ENCODE data around the gene ZNF593. TPM values are rescaled to one million over a fixed set of nuclear protein-coding genes. Genes with fewer than 3 reads are reported as not detected.
A peak's percentile ranks its signal among the peaks of the same experiment; 100 is the strongest.

ZNF593 gene
- total RNA-seq, 4 donors from 2014 or later, result 18.7 to 27.2 (median 26.9) TPM; not detected in 1

- in situ Hi-C loops (cut with MboI; ENCODE audit: low pct_ligation_motif_present in 1 of 4, low pct_unique_long_range_greater_than_20kb in 1 of 4, low sequenced_read_pairs in 3 of 4), result loop anchor here in 1 of 4 donors (25.0 kb wide), 1 partner anchor 90 kb away; the partner anchor contains the start of gene SLC30A2
- H3K36me3 ChIP-seq, result no peaks in the 10 kb centered on the region
- intact Hi-C loops (cut with DNase I; ENCODE audit: low total_unique reads), result no loop called here
- peak overlapping the region in 3 of 4 donors; percentile 21 to 49 (median 40) for H3K4me3 ChIP-seq
- peak; percentile 44 for DNase-seq
- peak overlapping the region; percentile 89 to 95 (median 92) for H3K27ac ChIP-seq
- no peaks in the 10 kb centered on the region for H3K27me3 ChIP-seq
- H3K4me1 ChIP-seq, result peaks cover 12 to 67% (median 39%) of the 10 kb centered on the region in 4 donors
- WGBS, 2 donors (ENCODE audit: low coverage in 1 of 2), result 26 to 33% methylated on average over 9 to 13 of the region's 13 CpGs
- no peak for TF ChIP-seq EP300 (IDR thresholded peaks at IDR 0.05; ENCODE audit: low read depth)
- peak; percentile 32 to 69 (median 68) for TF ChIP-seq POLR2AphosphoS5 (IDR thresholded peaks at IDR 0.05)
- TF ChIP-seq POLR2A (IDR thresholded peaks at IDR 0.05), result peak; percentile 61
- TF ChIP-seq, protein P1, sequence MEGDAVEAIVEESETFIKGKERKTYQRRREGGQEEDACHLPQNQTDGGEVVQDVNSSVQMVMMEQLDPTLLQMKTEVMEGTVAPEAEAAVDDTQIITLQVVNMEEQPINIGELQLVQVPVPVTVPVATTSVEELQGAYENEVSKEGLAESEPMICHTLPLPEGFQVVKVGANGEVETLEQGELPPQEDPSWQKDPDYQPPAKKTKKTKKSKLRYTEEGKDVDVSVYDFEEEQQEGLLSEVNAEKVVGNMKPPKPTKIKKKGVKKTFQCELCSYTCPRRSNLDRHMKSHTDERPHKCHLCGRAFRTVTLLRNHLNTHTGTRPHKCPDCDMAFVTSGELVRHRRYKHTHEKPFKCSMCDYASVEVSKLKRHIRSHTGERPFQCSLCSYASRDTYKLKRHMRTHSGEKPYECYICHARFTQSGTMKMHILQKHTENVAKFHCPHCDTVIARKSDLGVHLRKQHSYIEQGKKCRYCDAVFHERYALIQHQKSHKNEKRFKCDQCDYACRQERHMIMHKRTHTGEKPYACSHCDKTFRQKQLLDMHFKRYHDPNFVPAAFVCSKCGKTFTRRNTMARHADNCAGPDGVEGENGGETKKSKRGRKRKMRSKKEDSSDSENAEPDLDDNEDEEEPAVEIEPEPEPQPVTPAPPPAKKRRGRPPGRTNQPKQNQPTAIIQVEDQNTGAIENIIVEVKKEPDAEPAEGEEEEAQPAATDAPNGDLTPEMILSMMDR (IDR thresholded peaks at IDR 0.05), result no peak
- H3K9me3 ChIP-seq, result no peaks in the 10 kb centered on the region
Measured at GRCh38 chr1:26127235-26128163, 42.2 kb upstream of the ZNF593 start.

GRCh38 chr1:26129778-26130177 lies 39.9 kb upstream of the ZNF593 start:
- no peak for TF ChIP-seq EP300 (IDR thresholded peaks at IDR 0.05; ENCODE audit: low read depth)
- TF ChIP-seq, protein P1 (IDR thresholded peaks at IDR 0.05), result no peak
- no peak for TF ChIP-seq POLR2A (IDR thresholded peaks at IDR 0.05)
- WGBS, 2 donors (ENCODE audit: low coverage in 1 of 2), result 93 to 95% methylated on average over 4 of the region's 4 CpGs
- in situ Hi-C loops (cut with MboI; ENCODE audit: low pct_ligation_motif_present in 1 of 4, low pct_unique_long_range_greater_than_20kb in 1 of 4, low sequenced_read_pairs in 3 of 4), result loop anchor here in 1 of 4 donors (25.0 kb wide), 1 partner anchor 92 kb away; the partner anchor contains the start of gene SLC30A2
- no peak for DNase-seq
- intact Hi-C loops (cut with DNase I; ENCODE audit: low total_unique reads), result no loop called here
- Histone ChIP-seq H3K4me3 (no peak overlapping the region), H3K27ac (no peak overlapping the region), H3K36me3 (no peaks in the 10 kb centered on the region), H3K27me3 (no peaks in the 10 kb centered on the region), H3K4me1 (peaks cover 6 to 45% (median 30%) of the 10 kb centered on the region in 4 donors), H3K9me3 (no peaks in the 10 kb centered on the region)

GRCh38 chr1:26130695-26131094 lies 39.0 kb upstream of the ZNF593 start:
- 63 to 67% methylated on average over 1 of the region's 1 CpG for WGBS, 2 donors (ENCODE audit: low coverage in 1 of 2)
- in situ Hi-C loops (cut with MboI; ENCODE audit: low pct_ligation_motif_present in 1 of 4, low pct_unique_long_range_greater_than_20kb in 1 of 4, low sequenced_read_pairs in 3 of 4) (loop anchor here in 1 of 4 donors (25.0 kb wide), 1 partner anchor 93 kb away; the partner anchor contains the start of gene SLC30A2), intact Hi-C loops (cut with DNase I; ENCODE audit: low total_unique reads) (no loop called here)
- TF ChIP-seq, protein P1 (IDR thresholded peaks at IDR 0.05), result no peak
- TF ChIP-seq EP300 (IDR thresholded peaks at IDR 0.05; ENCODE audit: low read depth), result no peak
- no peak for TF ChIP-seq POLR2A (IDR thresholded peaks at IDR 0.05)
- no peak for TF ChIP-seq POLR2AphosphoS5 (IDR thresholded peaks at IDR 0.05)
- H3K27me3 ChIP-seq, result no peaks in the 10 kb centered on the region
- H3K4me3 ChIP-seq, result no peak overlapping the region
- H3K4me1 ChIP-seq, result peaks cover 0 to 35% (median 25%) of the 10 kb centered on the region in 4 donors
- DNase-seq, result no peak
- H3K36me3 ChIP-seq, result no peaks in the 10 kb centered on the region
- no peak overlapping the region for H3K27ac ChIP-seq
- H3K9me3 ChIP-seq, result no peaks in the 10 kb centered on the region

DNA sequence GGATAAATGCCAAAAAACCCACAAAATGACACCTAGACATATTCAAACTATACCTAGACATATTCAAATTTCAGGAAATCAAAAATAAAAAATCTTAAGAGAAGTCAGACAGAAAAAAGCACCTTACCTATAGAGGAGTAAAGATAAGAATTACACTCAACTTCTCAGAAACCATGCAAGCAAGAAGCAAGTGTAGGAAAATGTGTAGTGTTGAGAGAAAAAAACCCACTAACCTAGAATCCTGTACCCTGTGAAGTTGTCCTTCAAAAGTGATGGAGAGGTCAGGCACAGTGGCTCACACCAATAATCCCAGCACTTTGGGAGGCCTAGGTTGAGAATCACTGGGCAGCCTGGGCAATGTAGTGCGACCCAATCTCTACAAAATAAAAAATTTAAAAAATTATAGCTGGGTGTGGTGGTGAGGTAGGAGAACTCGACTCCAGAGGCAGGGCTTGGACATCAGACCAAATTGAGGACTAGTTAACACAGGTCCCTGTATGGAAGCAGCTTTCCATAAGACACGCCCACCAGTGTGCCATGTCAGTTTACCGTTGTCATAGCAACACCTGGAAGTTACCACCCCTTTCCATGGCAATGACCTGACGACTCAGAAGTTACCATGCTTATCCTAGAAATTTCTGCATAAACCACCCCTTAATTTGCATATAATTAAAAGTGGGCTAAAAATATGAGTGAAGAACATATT lies 37.4 kb upstream of the ZNF593 start:
- intact Hi-C loops (cut with DNase I; ENCODE audit: low total_unique reads), result no loop called here

More for the DNA sequence above, 37.4 kb upstream of the ZNF593 start:
- H3K4me1 ChIP-seq, result peaks cover 0 to 21% (median 12%) of the 10 kb centered on the region in 4 donors
- in situ Hi-C loops (cut with MboI; ENCODE audit: low pct_ligation_motif_present in 1 of 4, low pct_unique_long_range_greater_than_20kb in 1 of 4, low sequenced_read_pairs in 3 of 4), result loop anchor here in 1 of 4 donors (25.0 kb wide), 1 partner anchor 95 kb away; the partner anchor contains the start of gene SLC30A2
- TF ChIP-seq, protein P1 (IDR thresholded peaks at IDR 0.05), result no peak
- TF ChIP-seq POLR2A (IDR thresholded peaks at IDR 0.05), result no peak
- no peak for TF ChIP-seq POLR2AphosphoS5 (IDR thresholded peaks at IDR 0.05)
- no peak for TF ChIP-seq EP300 (IDR thresholded peaks at IDR 0.05; ENCODE audit: low read depth)
- no peaks in the 10 kb centered on the region for H3K36me3 ChIP-seq
- H3K4me3 ChIP-seq, result no peak overlapping the region
- no peaks in the 10 kb centered on the region for H3K27me3 ChIP-seq
- H3K27ac ChIP-seq, result no peak overlapping the region
- no peaks in the 10 kb centered on the region for H3K9me3 ChIP-seq
- 68 to 73% methylated on average over 3 to 5 of the region's 5 CpGs for WGBS, 2 donors (ENCODE audit: low coverage in 1 of 2)
- no peak for DNase-seq

All from transverse colon (tissue), 4 donors.